ENCODE measurements around the gene BAIAP2. TPM values are rescaled to one million over a fixed set of nuclear protein-coding genes. Genes with fewer than 3 reads are reported as not detected.

Gene BAIAP2
- total and polyA plus RNA-seq, 10 of the 15 experiments (the other 5 are each of a cell fraction or from before 2014, with no cell fraction given): 0.15 to 1.2 (median 0.46) TPM; not detected in 2

GRCh38 chr17:80989586-80989913, 45.4 kb upstream of the BAIAP2 start:
- POLR2A ChIA-PET: no interaction called here
- no peak for TF ChIP-seq NR2C2 (IDR thresholded peaks at IDR 0.05; ENCODE audit: borderline replicate concordance, control insufficient read depth, insufficient read length, low read depth)
- no peak for TF ChIP-seq ZNF207 (IDR thresholded peaks at IDR 0.05; ENCODE audit: borderline replicate concordance)
- no peak for TF ChIP-seq USF1 (IDR thresholded peaks at IDR 0.05; ENCODE audit: borderline replicate concordance, extremely low read length, insufficient read depth, low read depth, low read length)
- no peak for TF ChIP-seq PAX8 (IDR thresholded peaks at IDR 0.05)
- TF ChIP-seq ZNF687 (IDR thresholded peaks at IDR 0.05): no peak
- no peak for TF ChIP-seq NKRF (conservative IDR thresholded peaks at IDR 0.05)
- TF ChIP-seq HDAC2 (IDR thresholded peaks at IDR 0.05): no peak
- no peak for TF ChIP-seq PML (IDR thresholded peaks at IDR 0.05; ENCODE audit: low read length)
- no peak for TF ChIP-seq ZBTB4 (CRISPR knock-in tag; IDR thresholded peaks at IDR 0.05)
- no peak for TF ChIP-seq ZNF24 (IDR thresholded peaks at IDR 0.05)
- no peak for TF ChIP-seq ZNF217 (IDR thresholded peaks at IDR 0.05)
- no peak for TF ChIP-seq NFIC (IDR thresholded peaks at IDR 0.05; ENCODE audit: low read depth, low read length)
- CTCF ChIA-PET: interaction anchor here (0.9 to 2.0 kb wide), 4 partner anchors 34 to 115 kb away, joined by 3 to 10 read pairs (median 4); no protein-coding TSS in a partner anchor
- no TSS peak for BruUV-seq (replicated peaks)
- Histone ChIP-seq H3K79me2 (ENCODE audit: control insufficient read depth, insufficient read depth, low read length) (peaks cover 15% of the 10 kb centered on the region), H3K4me3 (no peak overlapping the region; the same call in 1 of the 2 replicates), H3K9ac (ENCODE audit: control insufficient read depth, insufficient read depth, low read length) (no peak overlapping the region), H4K20me1 (ENCODE audit: control insufficient read depth, insufficient read depth) (no peaks in the 10 kb centered on the region), H3K4me2 (ENCODE audit: control insufficient read depth, insufficient read depth) (peak overlapping the region; percentile 21; the same call in 1 of the 2 replicates), H3K4me1 (ENCODE audit: control insufficient read depth, insufficient read depth, low read length) (peaks cover 18% of the 10 kb centered on the region), H3K9me3 (replicated peaks; ENCODE audit: control insufficient read depth, insufficient read depth, low read length) (no peaks in the 10 kb centered on the region), H2AFZ (ENCODE audit: control insufficient read depth, low read depth, low read length) (no peak overlapping the region), H3K36me3 (ENCODE audit: control insufficient read depth in 2 of 2, insufficient read depth in 2 of 2, low read length in 1 of 2) (no peaks in the 10 kb centered on the region; a peak in 1 of 4 replicates), H3K27ac (ENCODE audit: control insufficient read depth, insufficient read depth) (no peak overlapping the region), H3K27me3 (replicated peaks in 1 of 2; ENCODE audit: control insufficient read depth in 2 of 2, insufficient read depth in 2 of 2, low read length in 1 of 2) (no peaks in the 10 kb centered on the region; a peak in 1 of 4 replicates)
- 46% methylated on average over 9 of the region's 11 CpGs for WGBS (ENCODE audit: insufficient coverage, insufficient replicate concordance, low lambda C conversion rate, missing lambda C conversion rate)
- RAD21 ChIA-PET (ENCODE audit: unreplicated experiment): interaction anchor here (0.6 kb wide), 1 partner anchor 214 kb away, joined by 3 read pairs; no protein-coding TSS in a partner anchor
- intact Hi-C loops (cut with micrococcal nuclease; ENCODE audit: unreplicated experiment) (loop anchor here (1.0 kb wide), 1 partner anchor 112 kb away; no protein-coding TSS in a partner anchor), in situ Hi-C loops (cut with MboI) (no loop called here)
- no peak for FAIRE-seq
- SMC1A ChIA-PET (ENCODE audit: uncharacterized antibody, unreplicated experiment): no interaction called here
- ATAC-seq: no peak
- no peak for DNase-seq (ENCODE audit: low read depth, low spot score)
